Sigmoid colon (tissue), 7 donors: ENCODE measurements around the gene ZNF296. TPM values are rescaled to one million over a fixed set of nuclear protein-coding genes. Genes with fewer than 3 reads are reported as not detected.

ENCODE experiments used
- DNase-seq: peaks from one replicate; pipeline ENCODE4 v3.0.0-alpha.2; 2019
- H3K27ac ChIP-seq, 4 donors: fragments of 200-600 bp; sonication (generic); one replicate each; pipeline ENCODE4 v1.5.1; 2016 to 2019; ENCODE audit warnings: mild to moderate bottlenecking in 1 of 4
- H3K27me3 ChIP-seq, 3 donors: fragments of 200-600 bp; sonication (generic); one replicate each; pipeline ENCODE4 v1.5.1; 2019; ENCODE audit warnings: mild to moderate bottlenecking in 1 of 3
- H3K36me3 ChIP-seq, 4 donors: fragments of 200-600 bp; sonication (generic); one replicate each; pipeline ENCODE4 v1.5.1; 2016 to 2019
- H3K4me1 ChIP-seq, 4 donors: fragments of 200-600 bp; sonication (generic); one replicate each; pipeline ENCODE4 v1.5.1; 2017 to 2019
- H3K4me3 ChIP-seq, 4 donors: fragments of 200-600 bp; sonication (generic); one replicate each; pipeline ENCODE4 v1.5.1; 2017 to 2019; ENCODE audit warnings: mild to moderate bottlenecking in 2 of 4, moderate library complexity in 1 of 4
- H3K9me3 ChIP-seq, 4 donors: fragments of 200-600 bp in 3 of 4; sonication (generic) in 3 of 4; one replicate each; pipeline versions ENCODE4 v1.5.1 to v1.6.1; 2013 to 2019
- EP300 ChIP-seq, 4 donors: sonication (generic); formaldehyde crosslinking; IDR thresholded peaks; one replicate each; pipeline ENCODE4 v1.6.1; 2017; ENCODE audit warnings: antibody characterized with exemption in 4 of 4
- POLR2A ChIP-seq, 2 donors: fragments of 450-650 bp; IDR thresholded peaks; one replicate each; pipeline ENCODE4 v1.6.1; 2016; ENCODE audit warnings: antibody characterized with exemption in 2 of 2, mild to moderate bottlenecking in 2 of 2, moderate library complexity in 2 of 2
- POLR2AphosphoS5 ChIP-seq, 4 donors: sonication (generic); formaldehyde crosslinking; IDR thresholded peaks; one replicate each; pipeline ENCODE4 v1.6.1; 2017; ENCODE audit warnings: antibody characterized with exemption in 4 of 4
- WGBS, 2 donors: extraction: QIAGEN DNeasy Blood & Tissue Kit; methylation state at CpG; one replicate each; pipeline ENCODE4 v1.1.7; 2013; 5-methylcytosine and 5-hydroxymethylcytosine counted together
- intact Hi-C: fragments of 100-400 bp; cut with DNase I; formaldehyde crosslinking; loops from one replicate; pipeline ENCODE4 v1.15.1; 2023
- polyA plus RNA-seq, 3 donors: library from polyadenylated mRNA; stranded (reverse); fragments of 200-250 nt; gene quantifications; one replicate each; pipeline ENCODE4 v1.2.3, GENCODE V29; 2013
- total RNA-seq, 4 donors: library from RNA; depleted of rRNA; stranded (reverse); fragments of >200 nt; gene quantifications; one replicate each; pipeline ENCODE4 v1.1.0, GENCODE V29; 2016
- TF ChIP-seq, protein P1 (sequence below), 4 experiments: fragments of 450-650 bp in 3 of 4; fragments of 200-600 bp in 1 of 4; IDR thresholded peaks; one replicate each; pipeline ENCODE4 v1.5.1; 2016 to 2019; ENCODE audit warnings: antibody characterized with exemption in 4 of 4, mild to moderate bottlenecking in 3 of 4, moderate library complexity in 2 of 4
- donor health status: healthy with polysubstance abuse.
- donor health status: Bipolar disorder and iron deficiency.
- donor health status: healthy.

The ZNF296 gene
- total and polyA plus RNA-seq, 7 donors = 0.41 to 5.4 (median 2.8) TPM; not detected in 2

DNA sequence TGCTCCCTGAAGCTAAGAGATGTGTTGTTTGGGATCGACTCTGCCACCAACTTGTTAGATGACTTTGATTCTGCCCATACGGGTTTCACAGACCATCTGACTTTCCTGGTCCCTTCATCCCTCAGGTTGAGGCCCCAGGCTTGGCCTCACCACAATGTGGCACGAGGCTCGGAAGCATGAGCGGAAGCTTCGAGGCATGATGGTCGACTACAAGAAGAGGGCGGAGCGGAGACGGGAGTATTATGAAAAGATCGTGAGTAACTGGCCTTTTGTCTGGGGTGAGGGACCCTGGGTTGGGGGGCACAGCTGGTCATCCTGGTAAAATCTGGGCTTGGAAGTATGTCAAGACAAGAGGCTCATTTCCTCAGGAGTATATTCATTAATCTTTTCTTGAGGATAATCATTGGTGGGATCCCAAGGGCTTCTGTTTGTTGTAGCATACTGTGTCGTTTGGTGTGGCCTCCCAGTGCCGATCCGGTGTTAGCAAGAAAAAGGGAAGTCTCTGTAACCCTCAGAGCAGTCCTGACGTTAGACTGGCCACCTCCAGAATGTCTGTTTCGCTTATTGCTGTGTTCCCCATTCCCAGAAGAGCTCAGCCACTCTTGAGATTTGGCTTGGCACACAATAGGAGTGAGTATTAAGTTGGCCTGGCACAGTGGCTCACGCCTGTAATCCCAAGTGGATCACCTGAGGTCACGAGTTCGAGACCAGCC is 36.1 kb downstream of the ZNF296 start:
- no peaks in the 10 kb centered on the region for H3K27me3 ChIP-seq
- peak overlapping the region in 3 of 4 donors; percentile 84 to 90 (median 90) for H3K4me3 ChIP-seq
- H3K36me3 ChIP-seq = peaks cover 17 to 66% (median 30%) of the 10 kb centered on the region in 4 donors
- 73 to 77% methylated on average over 19 of the region's 19 CpGs for WGBS, 2 donors
- peaks cover 0 to 49% (median 32%) of the 10 kb centered on the region in 4 donors for H3K4me1 ChIP-seq
- no peak for TF ChIP-seq EP300 (IDR thresholded peaks at IDR 0.05)
- no peak for TF ChIP-seq POLR2AphosphoS5 (IDR thresholded peaks at IDR 0.05)
- no peak for TF ChIP-seq POLR2A (IDR thresholded peaks at IDR 0.05)
- TF ChIP-seq, protein P1, sequence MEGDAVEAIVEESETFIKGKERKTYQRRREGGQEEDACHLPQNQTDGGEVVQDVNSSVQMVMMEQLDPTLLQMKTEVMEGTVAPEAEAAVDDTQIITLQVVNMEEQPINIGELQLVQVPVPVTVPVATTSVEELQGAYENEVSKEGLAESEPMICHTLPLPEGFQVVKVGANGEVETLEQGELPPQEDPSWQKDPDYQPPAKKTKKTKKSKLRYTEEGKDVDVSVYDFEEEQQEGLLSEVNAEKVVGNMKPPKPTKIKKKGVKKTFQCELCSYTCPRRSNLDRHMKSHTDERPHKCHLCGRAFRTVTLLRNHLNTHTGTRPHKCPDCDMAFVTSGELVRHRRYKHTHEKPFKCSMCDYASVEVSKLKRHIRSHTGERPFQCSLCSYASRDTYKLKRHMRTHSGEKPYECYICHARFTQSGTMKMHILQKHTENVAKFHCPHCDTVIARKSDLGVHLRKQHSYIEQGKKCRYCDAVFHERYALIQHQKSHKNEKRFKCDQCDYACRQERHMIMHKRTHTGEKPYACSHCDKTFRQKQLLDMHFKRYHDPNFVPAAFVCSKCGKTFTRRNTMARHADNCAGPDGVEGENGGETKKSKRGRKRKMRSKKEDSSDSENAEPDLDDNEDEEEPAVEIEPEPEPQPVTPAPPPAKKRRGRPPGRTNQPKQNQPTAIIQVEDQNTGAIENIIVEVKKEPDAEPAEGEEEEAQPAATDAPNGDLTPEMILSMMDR (IDR thresholded peaks at IDR 0.05) = no peak
- intact Hi-C loops = no loop called here
- peak overlapping the region; percentile 94 to 97 (median 95) for H3K27ac ChIP-seq
- DNase-seq = no peak
- H3K9me3 ChIP-seq = no peaks in the 10 kb centered on the region

DNA sequence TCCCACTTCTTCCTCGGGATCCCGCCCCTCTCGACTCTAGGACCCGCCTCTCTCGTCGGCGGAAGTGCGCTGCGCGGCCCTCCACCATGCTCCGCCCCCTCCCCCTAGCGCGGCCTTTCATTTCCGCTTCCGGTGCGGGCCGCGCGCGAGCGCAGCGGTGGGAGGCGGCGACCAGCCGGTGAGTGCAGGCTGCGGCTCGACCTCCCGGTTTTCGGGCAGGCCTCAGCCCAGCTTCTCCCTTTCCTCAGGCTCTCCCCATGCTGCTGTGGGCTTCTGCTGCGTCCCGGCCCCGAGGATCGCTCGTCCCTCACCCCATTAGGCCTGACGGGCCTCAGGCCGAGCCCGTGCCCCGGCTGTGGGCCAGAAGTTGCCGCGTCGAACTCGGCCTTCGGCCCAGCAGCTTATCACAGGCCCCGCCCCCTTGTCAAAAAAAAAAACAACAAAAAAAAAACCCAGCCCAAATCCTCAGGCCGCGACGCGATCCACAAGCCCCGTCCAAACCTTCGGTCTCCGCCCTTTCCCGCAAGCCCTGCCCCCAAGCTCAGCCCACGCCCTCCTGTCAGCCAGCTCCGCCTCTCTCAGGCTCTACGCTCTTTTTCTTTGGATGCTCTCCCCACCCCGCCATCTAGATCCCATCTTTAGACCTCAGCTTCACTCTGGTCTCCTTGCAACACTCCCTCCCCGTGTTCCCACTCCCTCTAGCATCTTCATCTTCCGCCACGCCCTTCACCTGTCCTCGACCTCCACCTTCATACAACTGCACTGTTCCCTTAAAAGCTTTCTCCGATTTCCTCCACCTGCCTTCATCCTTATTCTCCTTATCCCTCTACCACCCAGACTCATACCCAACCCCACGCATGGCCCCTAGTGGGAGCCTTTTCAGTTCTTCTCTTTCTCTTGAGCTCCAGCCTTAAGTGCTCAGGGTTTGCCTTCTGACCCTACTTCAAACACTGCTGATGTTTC is 37.1 kb downstream of the ZNF296 start, which contains the start of gene CLASRP:
TSS of gene CLASRP (plus strand) at position 115 of the 963 bp plus-strand sequence. CDS start 1,168 bp downstream, outside the sequence.
- peaks cover 0 to 39% (median 29%) of the 10 kb centered on the region in 4 donors for H3K4me1 ChIP-seq
- intact Hi-C loops = loop anchor here (2.0 to 5.0 kb wide), 3 partner anchors 36 to 53 kb away; partner anchors contain the start of genes GEMIN7, PPP1R37 and ZNF296
- H3K27me3 ChIP-seq = no peaks in the 10 kb centered on the region
- H3K9me3 ChIP-seq = no peaks in the 10 kb centered on the region
- H3K4me3 ChIP-seq = peak within 1 kb of the TSS; percentile 84 to 94 (median 90)
- TF ChIP-seq, protein P1 (IDR thresholded peaks at IDR 0.05) = no peak
- TF ChIP-seq POLR2A (IDR thresholded peaks at IDR 0.05) (peak; percentile 94 to 97), POLR2AphosphoS5 (IDR thresholded peaks at IDR 0.05) (peak; percentile 98 to 99 (median 98))
- H3K27ac ChIP-seq = peak within 1 kb of the TSS; percentile 94 to 97 (median 95)
- H3K36me3 ChIP-seq = peaks cover 6 to 66% (median 24%) of the 10 kb centered on the region in 4 donors
- peak; percentile 96 for DNase-seq
- WGBS, 2 donors = 1 to 2% methylated on average over 62 of the region's 62 CpGs

DNA sequence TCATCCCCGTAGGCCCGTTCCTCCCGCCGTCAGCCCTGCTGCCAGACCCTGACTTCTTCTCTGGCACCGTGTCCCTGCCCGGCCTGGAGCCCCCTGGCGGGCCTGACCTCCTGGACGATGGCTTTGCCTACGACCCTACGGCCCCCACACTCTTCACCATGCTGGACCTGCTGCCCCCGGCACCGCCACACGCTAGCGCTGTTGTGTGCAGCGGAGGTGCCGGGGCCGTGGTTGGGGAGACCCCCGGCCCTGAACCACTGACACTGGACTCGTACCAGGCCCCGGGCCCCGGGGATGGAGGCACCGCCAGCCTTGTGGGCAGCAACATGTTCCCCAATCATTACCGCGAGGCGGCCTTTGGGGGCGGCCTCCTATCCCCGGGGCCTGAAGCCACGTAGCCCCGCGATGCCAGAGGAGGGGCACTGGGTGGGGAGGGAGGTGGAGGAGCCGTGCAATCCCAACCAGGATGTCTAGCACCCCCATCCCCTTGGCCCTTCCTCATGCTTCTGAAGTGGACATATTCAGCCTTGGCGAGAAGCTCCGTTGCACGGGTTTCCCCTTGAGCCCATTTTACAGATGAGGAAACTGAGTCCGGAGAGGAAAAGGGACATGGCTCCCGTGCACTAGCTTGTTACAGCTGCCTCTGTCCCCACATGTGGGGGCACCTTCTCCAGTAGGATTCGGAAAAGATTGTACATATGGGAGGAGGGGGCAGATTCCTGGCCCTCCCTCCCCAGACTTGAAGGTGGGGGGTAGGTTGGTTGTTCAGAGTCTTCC is 38.7 kb downstream of the ZNF296 start:
- WGBS, 2 donors = 93 to 95% methylated on average over 37 of the region's 37 CpGs
- peak overlapping the region in 1 of 4 donors; percentile 94 for H3K27ac ChIP-seq
- DNase-seq = no peak
- H3K9me3 ChIP-seq = no peaks in the 10 kb centered on the region
- H3K4me3 ChIP-seq = no peak overlapping the region
- intact Hi-C loops = loop anchor here (2.0 to 5.0 kb wide), 3 partner anchors 35 to 55 kb away; partner anchors contain the start of genes GEMIN7, PPP1R37 and ZNF296
- peaks cover 0 to 68% (median 19%) of the 10 kb centered on the region in 4 donors for H3K36me3 ChIP-seq
- peaks cover 0 to 37% (median 29%) of the 10 kb centered on the region in 4 donors for H3K4me1 ChIP-seq
- TF ChIP-seq, protein P1 (IDR thresholded peaks at IDR 0.05) = no peak
- no peak for TF ChIP-seq EP300 (IDR thresholded peaks at IDR 0.05)
- TF ChIP-seq POLR2A (IDR thresholded peaks at IDR 0.05) = no peak
- TF ChIP-seq POLR2AphosphoS5 (IDR thresholded peaks at IDR 0.05) = no peak
- no peaks in the 10 kb centered on the region for H3K27me3 ChIP-seq

DNA sequence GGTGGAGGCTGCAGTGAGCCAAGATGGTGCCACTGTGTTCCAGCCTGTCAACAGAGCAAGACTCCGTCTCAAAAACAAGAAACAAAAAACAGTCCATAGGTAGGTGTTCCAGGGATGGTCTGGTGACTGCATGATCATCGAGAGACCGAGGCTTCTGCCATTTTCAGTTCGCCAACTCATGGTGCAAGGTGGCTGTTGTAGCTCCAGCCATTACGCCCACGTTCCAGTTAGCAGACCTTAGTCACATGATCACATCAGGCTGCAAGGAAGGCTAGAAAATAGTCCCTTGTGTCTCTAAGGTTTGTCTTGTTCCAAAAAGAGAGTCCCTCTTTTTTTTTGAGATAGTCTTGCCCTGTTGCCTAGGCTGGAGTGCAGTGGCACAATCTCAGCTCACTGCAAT is 40.5 kb downstream of the ZNF296 start:
- Histone ChIP-seq H3K9me3 (no peaks in the 10 kb centered on the region), H3K27ac (no peak overlapping the region), H3K4me3 (no peak overlapping the region), H3K27me3 (no peaks in the 10 kb centered on the region), H3K4me1 (peaks cover 0 to 22% (median 16%) of the 10 kb centered on the region in 4 donors), H3K36me3 (peaks cover 2 to 66% (median 21%) of the 10 kb centered on the region in 4 donors)
- DNase-seq = no peak
- 96 to 99% methylated on average over 6 of the region's 6 CpGs for WGBS, 2 donors
- no peak for TF ChIP-seq POLR2A (IDR thresholded peaks at IDR 0.05)
- no peak for TF ChIP-seq POLR2AphosphoS5 (IDR thresholded peaks at IDR 0.05)
- TF ChIP-seq EP300 (IDR thresholded peaks at IDR 0.05) = no peak
- TF ChIP-seq, protein P1 (IDR thresholded peaks at IDR 0.05) = no peak
- intact Hi-C loops = loop anchor here (5.0 kb wide), 2 partner anchors 42 to 57 kb away; partner anchors contain the start of genes GEMIN7, PPP1R37 and ZNF296
